IPS-11a (cell line): ENCODE measurements around the gene LMAN2.
A peak's percentile ranks its signal among the peaks of the same experiment; 100 is the strongest.
"Not testable (repeated sequence)": the region's sequence is repeated elsewhere in the genome, so short reads cannot be mapped to it uniquely, and the experiment has no call there.

Source experiments
- H3K4me3 ChIP-seq: one replicate; pipeline ENCODE4 v1.5.1; 2013; ENCODE audit warnings: low read depth, low read length, control low read depth

The LMAN2 gene

DNA sequence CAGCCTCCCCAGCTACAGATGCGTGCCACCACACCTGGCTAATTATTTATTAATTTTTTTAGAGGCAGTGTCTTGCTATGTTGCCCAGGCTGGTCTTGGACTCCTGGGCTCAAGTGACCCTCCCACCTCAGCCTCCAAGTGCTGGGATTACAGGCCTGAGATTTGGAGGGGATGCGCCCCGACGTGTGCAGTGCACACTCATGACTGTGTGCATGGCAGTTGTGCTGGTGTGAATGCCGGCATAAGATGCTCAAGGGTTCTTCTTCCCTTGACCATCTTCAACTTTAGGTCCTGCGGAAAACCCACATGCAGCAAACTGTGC, 29.3 kb upstream of the LMAN2 start:
- H3K4me3 ChIP-seq, result no peak overlapping the region

DNA sequence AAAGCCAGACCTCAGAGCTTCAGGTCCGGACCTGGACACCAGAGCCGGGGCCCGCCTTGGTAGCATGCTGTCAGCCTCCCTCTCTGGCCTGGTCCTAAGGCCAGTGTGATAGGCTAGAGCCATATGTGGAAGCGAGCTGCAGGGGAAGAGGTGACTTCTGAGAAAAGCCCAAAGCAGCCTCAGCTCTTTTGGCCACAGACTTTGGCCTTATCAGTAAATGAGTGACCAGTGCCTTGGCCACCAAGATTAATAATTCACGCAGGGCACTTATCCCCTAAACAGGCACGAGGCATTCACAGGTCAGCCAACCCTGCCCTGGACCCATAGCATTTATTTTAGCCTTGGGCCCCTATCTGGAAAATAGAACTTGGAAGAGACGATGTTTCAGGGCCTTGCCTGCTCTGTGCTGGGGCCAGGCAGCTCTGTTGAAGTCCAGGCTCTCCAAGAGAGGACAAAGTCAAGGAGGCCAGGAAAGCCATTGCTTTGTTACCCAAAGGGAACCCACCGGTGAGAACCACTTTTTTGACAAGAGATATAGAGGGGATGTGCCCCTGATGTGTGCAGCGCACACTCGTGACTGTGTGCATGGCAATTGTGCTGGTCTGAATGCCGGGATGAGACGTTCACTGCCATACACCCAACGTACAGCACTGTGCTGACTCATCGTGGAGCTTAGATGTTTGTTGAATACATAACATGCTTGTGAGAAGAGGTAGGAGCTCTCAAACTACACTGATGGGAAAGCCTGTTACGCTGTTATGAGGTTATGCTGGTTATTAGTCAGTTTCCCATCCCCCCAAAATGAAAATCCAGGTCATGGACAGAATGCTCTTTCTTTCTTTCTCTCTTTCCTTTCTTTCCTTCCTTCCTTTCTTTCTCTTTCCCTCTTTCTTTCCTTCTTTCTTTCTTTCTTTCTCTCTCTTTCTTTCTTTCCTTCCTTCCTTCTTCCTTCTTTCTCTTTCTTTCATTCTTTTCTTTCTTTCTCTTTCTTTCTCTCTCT, 27.7 kb upstream of the LMAN2 start:
- no peak overlapping the region for H3K4me3 ChIP-seq

DNA sequence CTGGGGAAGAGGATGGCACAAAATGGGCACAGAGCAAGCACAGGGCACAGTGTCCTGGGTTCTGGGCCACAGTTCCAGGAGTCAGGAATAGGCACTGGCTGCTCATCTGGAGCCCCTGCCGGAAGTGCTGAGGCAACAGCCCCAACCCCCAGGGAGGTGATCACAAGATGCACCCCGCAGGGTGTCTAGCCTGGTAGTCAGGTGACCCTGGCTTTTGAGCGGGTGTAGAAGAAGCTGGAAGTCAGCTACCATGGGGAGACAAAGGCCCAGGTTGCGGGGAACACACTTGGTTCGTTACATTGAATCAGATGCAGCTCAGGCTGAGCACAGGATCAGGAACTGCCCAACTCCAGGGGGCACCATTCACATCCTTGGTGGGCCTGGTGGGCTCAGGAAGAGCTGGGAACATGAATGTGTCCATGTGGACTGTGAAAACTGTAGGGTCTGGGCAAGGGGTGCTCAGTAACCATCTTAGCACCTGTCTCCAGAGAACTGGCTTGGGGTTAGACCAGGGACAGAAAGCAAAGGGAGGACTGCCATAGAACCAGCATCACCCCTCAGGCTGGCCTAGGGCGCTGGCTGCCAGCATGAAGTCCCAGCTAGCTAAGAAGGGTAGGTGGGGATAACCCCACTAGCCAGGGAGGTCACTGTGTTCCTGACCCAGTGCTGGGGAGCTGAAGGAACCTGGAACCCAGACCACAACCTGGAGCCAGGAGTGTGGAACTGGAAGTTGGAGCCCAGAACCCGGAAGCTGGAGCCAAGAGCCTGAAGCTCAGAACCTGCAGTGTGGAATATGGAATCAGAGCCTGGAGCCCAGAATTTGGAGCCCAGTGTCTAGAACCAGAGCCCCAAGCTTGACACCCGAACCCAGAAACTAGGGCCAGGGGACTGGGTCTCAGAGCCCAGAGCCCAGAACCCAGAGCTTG, 26.6 kb upstream of the LMAN2 start:
- H3K4me3 ChIP-seq, result no peak overlapping the region

DNA sequence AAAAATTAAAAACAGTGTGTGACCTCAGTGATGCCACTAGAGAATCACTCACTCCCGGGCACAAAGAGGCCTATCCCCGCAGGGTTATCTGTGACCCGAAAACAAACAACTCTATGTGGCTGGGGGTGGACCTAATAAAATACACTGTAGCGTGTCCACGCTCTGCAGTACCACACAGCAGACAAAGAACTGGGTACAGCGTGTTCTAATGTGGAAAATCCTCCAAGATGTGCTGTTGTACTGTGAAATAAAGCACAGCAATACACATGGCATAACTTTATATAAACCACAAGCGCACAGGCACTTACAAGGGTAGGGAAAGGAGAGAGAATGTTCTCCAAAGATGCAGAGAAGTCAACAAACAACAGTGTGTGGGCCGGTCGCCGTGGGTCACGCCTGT, 24.6 kb upstream of the LMAN2 start:
- H3K4me3 ChIP-seq, result no peak overlapping the region

DNA sequence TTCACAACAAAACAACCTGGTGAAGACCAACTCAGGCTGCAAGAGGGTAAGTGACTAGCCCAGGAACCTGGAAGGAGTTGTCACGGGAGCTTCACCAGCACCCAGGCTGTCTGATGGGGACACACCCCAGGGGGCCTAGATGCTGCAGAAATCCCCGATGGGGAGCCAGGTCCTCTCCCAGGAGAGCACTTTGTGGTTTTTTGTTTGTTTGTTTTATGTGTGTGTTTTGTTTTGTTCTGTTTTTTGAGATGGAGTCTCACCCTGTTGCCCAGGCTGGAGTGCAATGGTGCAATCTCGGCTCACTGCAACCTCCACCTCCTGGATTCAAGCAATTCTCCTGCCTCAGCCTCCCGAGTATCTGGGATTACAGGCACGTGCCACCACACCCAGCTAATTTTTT, 24.0 kb upstream of the LMAN2 start:
- not testable (repeated sequence) for H3K4me3 ChIP-seq

DNA sequence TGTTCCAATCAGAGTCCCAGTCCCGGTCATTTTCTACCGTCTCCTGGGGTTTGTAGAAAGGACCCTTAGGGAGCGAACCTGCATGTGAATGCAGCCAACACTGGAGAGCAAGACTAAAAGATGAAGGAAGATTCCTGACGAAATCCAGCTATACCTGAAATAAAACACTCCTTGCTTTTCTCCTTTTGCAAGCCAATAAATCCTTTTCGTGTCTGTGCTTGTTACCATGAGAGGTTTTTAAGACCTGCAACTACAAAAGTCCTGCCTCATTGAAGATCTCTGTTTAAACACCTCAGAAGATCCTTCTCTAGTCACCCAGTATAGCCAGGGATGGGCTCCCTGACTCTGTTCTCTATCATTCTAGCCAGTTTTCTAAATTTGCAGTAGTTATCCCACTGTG, 22.7 kb upstream of the LMAN2 start:
- no peak overlapping the region for H3K4me3 ChIP-seq

DNA sequence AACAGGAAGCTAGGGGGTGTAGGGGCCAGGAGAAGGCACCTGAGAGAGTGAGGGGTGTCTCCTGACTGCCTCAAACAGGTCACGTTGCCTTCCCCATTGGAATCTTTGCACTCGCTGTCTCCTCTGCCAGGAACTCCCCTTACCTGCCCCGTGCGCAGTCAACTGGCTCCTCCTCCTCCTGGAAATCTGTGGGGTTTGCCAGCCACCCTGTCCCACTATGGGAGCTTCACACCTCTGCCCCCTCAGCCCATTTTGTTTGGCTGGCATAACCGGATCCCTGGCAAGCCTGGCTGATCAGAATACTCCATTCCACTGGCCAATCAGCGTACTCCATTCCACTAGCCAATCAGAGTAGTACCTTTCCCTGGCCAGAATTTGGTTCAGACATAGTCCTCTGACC, 22.3 kb upstream of the LMAN2 start:
- H3K4me3 ChIP-seq, result no peak overlapping the region

DNA sequence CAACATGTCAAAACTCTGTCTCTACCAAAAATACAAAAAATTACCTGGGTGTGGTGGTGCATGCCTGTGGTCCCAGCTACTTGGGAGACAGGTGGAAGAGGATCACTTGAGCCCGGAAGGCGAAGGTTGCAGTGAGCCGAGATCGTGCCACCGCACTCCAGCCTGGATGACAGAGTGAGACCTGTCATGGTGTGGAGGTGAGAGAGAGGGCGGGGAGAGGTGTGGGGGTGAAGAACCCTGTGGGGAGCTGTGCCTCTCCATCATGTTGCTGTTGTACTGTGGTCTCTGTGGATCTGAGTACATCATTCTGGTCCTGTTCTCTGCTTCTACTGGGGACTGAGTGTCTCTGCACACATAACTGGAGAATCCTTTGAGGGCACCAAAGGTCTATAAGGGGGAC, 21.4 kb upstream of the LMAN2 start:
- H3K4me3 ChIP-seq, result no peak overlapping the region

DNA sequence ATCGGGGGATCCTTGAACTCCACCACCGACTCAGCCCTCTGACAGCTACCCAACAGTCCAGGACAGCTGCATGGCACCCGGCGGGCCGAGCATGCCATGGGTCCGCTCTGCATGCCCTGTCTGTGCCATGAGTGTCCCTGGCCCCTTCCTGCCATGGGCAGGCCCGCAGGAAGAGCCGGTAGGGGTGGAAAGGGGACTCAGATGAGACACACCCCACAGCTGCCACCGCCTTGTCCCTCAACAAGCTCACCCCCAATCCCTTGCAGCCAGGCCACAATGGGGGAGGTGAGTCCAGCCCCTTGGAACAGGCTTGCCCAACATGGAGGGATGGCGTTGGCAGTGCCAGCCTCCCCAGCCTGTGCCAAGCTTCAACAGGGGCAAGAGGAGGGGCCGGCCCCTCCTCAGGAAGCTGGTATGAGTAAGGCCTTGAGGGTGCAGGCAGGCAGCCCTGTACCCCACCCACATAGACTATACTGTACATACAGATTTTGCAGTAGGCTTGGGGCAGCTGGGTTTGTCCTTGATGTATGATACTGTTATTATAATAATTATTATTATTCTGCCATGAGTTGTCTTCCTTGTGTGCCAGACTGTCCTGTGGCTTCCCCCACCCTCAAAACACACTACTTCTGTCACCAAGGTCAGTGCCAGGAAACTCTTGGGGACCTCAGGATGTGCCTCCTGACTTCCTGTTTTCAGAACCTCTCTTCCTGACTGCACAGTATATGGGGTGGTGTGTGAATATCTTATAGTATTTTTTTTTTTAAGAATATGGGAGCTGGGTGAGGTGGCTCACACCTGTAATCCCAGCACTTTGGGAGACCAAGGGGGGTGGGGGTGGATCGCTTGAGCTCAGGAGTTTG, 20.8 kb upstream of the LMAN2 start:
- H3K4me3 ChIP-seq, result no peak overlapping the region

DNA sequence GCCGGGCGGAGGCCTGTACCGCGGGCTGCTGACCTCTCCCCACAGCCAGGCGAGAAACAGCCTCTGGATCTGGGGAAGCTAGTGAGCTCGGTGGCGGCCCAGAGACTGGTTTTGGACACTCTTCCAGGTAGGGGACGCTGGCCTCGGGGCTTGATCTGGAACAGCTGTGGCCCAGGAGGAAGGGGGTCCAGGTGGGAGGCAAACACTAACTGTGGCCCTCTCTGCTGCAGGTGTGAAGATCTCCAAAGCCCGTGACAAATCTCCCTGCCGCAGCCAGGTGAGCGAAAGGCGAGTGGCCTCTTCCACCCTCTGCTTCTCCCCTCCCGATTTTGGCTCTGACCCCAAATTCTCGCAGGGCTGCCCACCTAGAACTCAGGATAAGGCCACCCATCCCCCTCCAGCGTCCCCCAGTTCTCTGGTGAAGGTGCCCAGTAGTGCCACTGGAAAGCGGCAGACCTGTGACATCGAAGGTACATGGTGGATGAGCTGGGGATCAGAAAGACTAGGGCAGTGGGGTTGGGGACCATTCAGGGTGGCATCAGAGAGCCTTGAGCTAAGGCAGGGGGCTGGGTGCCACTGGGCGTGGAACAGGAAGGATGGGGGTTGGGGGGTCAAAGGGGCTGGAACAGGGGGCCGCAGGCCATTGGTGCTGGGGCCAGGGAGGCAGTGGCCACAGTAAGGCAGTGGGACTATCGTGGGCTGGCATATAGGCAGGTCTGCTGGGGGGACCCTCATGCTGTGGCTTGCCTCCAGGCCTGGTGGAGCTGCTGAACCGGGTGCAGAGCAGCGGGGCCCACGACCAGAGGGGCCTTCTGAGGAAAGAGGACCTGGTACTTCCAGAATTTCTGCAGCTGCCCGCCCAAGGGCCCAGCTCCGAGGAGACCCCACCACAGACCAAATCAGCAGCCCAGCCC, 19.9 kb upstream of the LMAN2 start:
- peak overlapping the region; percentile 43 for H3K4me3 ChIP-seq

DNA sequence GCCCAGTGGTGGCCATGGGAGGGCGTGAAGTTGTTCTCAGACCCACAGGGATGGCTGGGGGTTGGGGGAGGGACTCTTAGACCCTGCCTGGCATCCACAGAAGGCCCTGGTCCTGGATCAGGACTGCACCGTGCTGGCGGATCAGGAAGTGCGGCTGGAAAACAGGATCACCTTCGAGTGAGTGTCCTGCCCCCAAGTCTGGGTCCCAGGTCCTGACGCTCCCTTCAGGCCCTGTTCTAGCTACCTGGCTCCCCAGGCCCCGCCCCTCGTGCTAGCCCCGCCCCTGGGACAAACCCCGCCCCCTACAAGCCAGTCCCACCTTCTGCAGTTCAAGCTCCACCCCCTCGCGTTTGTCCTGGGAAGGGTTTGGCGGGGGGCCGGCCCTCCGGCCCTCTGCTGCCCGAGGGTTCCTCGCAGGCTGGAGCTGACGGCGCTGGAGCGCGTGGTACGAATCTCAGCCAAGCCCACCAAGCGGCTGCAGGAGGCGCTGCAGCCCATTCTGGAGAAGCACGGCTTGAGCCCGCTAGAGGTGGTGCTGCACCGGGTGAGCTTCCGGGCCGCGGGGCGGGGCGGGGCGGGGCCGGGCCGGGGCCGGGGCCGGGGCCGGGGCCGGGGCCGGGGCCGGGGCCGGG, 19.1 kb upstream of the LMAN2 start:
- H3K4me3 ChIP-seq, result no peak overlapping the region

DNA sequence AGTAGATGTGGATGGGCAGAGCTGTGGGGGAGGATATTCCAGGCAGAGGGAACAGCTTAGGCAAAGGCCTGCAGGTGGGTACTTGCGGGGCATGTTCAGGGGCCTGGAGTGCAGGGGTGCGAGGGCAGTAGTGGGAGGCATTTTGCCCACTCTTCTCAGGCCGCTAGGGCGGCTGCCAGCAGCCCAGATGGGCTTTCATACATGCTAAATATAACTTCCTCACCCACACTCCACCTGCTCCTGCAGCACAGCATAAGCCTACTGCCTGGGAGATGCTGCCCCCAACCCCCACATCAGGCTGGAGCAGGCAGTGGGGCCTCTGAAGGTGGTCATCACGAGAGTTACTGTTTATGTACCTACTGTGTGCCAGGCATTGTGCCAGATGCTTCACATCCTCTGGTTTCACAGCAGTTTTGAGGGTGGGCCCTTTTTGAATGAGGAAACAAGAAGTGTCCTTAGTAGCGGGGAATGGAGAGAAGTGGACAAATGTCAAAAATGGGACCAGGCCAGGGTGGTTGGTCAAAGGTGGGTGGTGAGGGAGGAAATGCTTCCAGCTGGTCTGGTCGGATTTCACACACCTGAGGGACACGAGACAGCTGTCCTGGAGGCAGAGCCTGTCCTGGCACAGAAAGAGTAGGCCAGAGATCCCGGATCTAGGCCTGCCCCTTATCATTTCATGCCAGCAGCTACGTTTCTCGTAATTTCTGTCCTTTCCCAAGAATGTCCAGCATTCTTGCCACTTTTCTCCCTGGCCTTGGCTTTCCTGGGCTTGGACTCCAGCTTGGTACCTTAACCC, 18.4 kb upstream of the LMAN2 start:
- no peak overlapping the region for H3K4me3 ChIP-seq

DNA sequence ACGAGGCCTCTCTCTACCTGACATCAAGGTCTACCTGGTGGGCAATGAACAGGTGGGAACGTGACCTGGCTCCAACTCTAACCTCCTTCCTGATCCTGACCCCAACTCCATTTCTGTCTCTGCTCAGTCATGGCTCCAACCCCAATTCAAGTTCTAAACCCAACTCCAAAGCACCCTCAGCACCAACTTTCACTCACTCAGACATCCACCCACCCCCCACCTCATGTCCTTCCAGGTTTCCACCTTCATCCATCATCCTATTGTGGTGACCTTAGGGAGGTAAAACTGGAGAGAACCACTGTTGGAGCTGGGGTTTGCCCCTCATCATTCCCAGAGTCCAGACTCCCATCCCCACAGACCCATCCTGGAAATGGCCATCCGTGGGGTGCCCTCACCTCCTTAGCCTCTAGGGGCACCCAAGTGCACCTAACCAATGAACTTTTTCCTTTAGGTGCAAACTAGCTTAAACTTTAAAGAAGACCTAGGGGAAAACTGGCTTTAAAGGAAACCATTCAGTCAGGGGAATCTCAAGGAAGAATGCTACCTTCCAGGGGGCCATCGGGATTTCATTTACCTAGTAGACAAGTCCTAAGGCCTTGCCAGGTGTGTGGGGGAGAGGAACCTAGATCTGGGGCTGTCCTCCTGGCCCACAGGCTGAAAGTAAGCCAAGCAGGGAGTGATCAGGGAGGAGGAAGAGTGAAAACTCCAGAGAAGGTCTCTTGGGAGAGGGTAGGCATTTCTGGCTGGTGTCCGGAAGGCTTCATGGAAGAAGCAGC, 17.6 kb upstream of the LMAN2 start:
- H3K4me3 ChIP-seq, result no peak overlapping the region

DNA sequence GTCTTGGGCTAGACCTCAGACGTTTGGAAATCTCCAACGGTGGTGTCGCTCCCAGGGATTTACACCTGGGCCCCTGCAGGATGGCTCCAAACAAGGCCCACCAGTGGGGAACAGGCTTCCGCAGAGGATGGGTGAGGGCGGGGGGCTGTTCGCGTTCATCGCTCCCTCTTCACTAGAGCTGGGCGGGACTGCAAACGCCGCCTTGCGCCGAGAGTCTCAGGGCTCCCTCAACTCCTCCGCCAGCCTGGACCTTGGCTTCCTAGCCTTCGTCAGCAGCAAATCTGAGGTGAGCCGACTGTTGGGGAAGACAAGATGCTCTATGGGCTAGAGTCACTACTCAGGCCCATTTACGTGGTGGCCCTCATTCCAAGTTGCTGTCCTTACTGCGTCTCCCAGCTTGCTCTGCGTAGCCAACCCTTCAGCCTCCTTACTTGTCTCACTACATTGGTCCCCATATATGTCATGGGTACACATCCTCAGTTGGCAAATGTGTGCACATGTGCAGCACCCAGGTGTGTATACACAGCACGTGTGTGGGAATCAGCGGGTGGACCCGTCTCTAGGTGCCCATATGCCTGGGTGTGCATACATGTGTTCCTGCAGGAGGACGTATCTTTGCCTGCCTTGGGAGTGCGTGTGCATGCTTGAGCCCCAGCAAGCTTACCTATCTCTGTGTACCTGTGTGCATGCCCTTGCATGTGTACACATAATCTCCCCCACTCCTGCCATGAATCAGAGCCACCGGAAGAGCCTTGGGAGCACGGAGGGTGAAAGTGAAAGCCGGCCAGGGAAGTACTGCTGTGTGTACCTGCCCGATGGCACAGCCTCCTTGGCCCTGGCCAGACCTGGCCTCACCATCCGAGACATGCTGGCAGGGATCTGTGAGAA, 16.8 kb upstream of the LMAN2 start:
- no peak overlapping the region for H3K4me3 ChIP-seq

DNA sequence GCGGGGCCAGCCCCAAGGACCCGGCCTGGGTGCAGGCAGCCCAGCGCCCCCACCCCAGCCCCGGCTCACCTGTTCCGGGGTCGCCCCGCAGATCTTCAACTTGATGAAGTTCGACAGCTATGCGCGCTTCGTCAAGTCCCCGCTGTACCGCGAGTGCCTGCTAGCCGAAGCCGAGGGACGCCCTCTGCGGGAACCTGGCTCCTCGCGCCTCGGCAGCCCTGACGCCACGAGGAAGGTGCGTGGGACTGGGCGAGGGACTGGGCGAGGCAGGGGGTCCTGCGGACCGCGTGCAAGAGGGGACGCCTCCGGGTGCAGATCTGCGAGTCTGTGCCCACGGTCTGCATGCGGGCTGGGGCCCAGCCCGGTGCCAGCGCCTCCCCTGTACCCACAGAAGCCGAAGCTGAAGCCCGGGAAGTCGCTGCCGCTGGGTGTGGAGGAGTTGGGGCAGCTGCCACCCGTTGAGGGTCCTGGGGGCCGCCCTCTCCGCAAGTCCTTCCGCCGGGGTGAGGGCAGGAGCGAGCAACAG, 15.9 kb upstream of the LMAN2 start:
- peak overlapping the region; percentile 24 for H3K4me3 ChIP-seq

DNA sequence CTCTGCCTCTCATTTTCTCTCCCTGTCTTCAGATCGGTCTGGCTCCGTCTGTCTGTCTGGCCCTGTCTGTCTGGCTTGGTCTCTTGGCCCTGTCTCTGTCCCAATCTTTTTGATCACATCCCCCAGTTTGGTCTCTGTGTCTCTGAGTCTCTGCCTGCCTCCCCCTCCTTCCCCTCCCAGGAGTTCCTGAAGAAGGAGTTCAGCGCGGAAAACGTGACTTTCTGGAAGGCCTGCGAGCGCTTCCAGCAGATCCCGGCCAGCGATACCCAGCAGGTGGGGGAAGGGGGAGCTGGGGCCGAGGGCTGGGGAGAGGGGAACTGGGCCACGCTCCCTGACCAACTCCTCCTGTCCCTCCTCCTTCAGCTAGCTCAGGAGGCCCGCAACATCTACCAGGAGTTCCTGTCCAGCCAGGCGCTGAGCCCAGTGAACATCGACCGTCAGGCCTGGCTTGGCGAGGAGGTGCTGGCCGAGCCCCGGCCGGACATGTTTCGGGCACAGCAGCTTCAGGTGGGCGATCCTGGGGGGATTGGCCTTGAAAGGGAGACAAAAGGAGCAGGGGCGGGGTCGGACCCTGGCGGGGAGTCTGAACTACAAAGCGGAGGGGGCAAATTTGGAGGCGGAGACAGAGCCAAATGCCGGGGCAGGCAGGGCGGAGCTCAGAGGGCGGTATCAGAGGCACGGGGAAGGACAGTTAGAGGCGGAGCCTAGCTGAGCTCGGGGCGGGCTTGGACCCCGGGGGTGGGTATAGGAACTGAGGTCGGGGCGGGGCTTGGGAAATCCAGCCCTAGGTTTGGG, 15.3 kb upstream of the LMAN2 start:
- H3K4me3 ChIP-seq, result peak overlapping the region; percentile 61
